DMS53 treated with DMSO at 0.1 percent for 48 hours (cell line): ENCODE measurements around the gene MID2.
"Not testable (repeated sequence)": the region's sequence is repeated elsewhere in the genome, so short reads cannot be mapped to it uniquely, and the experiment has no call there.

Source experiments
- DNase-seq: peaks from one replicate; lab custom pipeline; 2025; ENCODE audit not compliant: unreplicated experiment; lab: John Stamatoyannopoulos, UW

MID2 gene

DNA sequence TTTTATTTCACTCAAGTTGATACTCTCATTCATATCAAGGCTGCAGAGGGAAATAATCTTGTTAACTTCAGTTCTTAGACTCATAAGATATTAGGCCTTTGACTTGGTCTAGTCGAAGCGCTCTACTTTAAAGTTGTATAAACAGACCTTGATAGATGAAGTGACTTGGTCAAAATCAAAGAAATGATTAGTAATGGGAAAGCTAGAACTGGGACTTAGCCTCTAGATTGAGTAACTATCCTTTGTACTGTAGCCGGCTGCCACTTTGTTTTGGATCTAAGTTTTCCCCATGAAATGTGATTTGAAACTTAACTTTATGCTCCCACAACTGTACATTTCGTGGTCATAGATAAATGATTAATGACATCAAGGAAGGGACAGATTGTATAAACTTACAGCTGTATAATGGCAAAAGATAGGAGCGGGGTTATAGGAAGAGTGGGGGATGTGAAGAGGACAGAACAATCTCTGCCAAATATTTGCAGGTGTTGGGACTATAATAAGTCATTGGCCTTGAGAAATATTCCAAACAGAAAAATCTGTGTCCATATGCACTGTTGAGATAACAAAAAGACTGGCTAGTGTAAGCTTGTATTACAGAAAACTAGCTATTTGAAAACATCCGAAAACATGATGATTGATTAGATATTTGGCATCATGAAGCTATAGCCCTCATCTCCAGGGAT is 17.2 kb downstream of the MID2 start:
- no peak for DNase-seq

- no peak for DNase-seq
Measured at GRCh38 chrX:107845625-107846024, 20.0 kb downstream of the MID2 start.

GRCh38 chrX:107848591-107848990 is 22.9 kb downstream of the MID2 start:
- DNase-seq = no peak

DNA sequence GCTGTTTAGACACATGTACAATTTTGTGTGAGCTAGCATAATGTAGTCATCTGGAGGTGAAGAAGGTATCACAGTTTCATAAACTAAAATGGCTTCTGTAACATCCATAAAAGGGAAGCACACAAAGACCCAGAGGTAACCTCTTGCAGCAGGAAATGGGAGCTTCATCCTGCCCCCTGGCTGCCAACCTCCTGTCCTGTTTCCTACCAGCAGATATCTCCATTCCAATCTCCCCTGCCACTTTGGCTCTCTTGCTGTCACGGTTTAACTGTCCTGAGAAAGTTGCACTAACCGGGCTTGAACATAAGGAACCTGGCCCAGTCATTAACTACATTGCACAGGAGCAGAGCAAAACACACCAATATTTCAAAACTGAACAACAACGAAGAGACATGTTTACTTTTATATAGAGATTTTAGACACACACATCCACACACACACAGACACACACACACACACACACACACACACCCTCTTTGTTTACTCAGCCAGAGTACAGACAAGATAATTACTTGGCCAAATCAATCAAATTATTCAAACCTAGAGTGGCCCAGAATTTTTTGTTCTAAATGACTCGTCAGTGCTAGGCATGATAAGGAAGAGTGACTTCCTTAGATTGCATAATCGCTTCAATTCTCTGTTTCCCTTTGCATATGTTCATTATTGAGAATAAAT is 24.2 kb downstream of the MID2 start:
- no peak for DNase-seq

- no peak for DNase-seq
Measured at GRCh38 chrX:107850422-107850765, 24.7 kb downstream of the MID2 start.

- no peak for DNase-seq
Measured at GRCh38 chrX:107851215-107851614, 25.5 kb downstream of the MID2 start.

DNA sequence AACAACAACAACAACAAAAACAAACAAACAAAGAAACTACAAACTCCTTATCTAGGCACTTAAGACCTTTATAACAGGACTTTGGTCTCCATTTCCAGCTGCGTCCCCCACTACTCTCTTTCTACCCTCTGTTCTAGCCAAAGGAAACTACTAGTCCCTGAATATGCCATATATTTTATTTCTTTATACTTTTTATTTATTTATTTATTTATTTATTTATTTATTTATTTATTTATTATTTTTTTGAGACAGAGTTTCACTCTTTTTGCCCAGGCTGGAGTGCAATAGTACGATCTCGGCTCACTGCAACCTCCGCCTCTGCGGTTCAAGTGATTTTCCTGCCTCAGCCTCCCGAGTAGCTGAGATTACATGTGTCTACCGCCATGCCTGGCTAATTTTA is 26.0 kb downstream of the MID2 start:
- DNase-seq = not testable (repeated sequence)

- DNase-seq = no peak
Measured at GRCh38 chrX:107856289-107856688, 30.6 kb downstream of the MID2 start.

DNA sequence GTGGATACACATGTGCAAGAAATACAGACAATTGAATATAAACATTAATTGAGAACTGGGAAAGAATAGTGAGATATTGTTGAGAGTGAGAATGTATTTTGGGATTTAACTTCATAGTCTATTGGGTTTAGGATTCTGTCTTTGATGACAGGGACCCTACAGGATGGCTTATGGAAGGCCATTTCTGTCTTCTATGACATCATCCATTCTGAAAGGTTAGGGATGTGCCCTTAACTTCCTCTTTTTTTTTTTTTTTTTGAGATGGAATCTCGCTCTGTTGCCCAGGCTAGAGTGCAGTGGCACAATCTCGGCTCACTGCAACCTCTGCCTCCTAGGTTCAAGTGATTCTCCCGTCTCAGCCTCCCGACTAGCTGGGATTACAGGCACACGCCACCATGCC is 31.4 kb downstream of the MID2 start:
- not testable (repeated sequence) for DNase-seq

GRCh38 chrX:107857837-107858236 is 32.2 kb downstream of the MID2 start:
- peak; percentile 6 for DNase-seq

DNA sequence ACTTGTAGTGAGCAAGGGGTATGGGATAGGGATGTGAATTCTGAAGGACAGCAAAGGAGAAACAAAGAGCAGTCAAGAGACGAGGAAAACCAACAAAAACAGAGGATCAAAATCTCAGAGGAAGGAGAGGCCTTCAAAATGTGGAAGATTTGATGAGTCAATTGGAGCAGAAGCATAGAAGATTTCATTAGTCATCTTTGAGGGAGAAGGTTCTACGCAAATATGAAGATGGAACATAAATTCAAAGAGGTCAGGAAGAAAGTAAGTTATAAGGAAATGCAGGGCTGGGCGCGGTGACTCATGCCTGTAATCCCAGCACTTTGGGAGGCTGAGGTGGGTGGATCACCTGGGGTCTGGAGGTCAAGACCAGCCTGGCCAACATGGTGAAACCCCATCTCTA is 35.4 kb downstream of the MID2 start:
- no peak for DNase-seq

GRCh38 chrX:107871136-107871535 is 45.5 kb downstream of the MID2 start:
- DNase-seq = no peak

DNA sequence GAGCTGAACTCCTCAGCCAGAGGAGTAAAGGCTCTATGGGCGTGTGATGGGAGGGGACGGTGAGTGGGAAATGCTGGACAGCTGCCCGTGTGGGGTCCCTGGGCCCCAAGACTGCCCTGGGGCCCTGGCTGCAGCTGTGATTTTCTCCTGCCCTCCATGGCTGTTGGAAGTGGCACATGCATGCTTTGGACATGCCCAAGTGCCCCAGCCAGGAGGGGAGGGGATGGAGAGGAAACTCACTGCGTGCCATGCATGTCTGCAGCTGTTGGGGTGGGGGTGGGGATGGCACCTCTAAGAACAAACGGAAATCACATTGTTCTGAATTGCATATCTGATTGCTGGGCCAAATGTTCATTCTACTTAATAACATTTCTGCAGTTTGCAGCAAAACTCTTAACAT is 52.4 kb downstream of the MID2 start:
- no peak for DNase-seq

DNA sequence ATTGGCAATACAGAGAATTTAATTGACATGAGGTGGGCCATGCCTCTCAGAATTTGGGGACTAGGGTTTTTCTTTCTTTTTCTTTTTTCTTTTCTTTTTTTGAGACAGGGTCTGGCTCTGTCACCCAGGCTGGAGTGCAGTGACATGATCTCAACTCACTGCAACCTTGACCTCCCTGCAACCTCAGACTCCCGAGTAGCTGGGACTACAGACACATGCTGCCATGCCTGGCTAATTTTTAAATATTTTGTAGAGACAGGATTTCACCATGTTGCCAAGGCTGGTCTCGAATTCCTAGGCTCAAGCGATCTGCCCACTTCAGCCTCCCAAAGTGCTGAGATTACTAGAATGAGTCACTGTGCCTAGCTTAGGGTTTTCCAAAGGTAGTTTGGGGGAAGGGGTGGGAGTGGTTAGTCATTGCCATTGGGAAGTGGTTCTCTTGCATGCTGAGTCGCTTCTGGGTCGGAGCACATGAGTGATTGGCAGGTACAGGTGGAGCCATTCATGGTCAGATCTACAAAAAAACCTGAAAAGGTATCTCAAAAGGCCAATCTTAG is 54.5 kb downstream of the MID2 start:
- DNase-seq = no peak

DNA sequence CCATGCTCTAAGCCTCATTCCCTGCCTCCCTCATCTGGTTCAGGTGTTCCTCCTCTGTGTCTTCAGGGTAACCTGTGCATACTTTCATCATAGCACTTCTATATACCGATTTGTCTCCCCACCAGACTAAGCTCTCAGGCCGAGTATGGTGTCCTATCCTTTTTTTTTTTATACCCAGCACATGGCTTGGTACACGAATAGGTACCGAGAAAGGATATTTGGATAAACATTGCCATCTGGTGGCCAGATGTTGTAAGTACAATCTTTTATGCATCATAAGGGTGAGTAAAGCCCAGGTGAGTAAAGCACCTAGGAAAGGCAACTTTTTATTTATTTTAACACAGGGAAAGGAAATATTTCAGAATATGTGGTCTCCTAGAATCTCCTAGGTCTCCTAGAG is 68.4 kb downstream of the MID2 start:
- DNase-seq = peak; percentile 66

- no peak for DNase-seq
Measured at GRCh38 chrX:107902721-107903120, 77.1 kb downstream of the MID2 start.

- DNase-seq = no peak
Measured at GRCh38 chrX:107905366-107905765, 79.7 kb downstream of the MID2 start.

DNA sequence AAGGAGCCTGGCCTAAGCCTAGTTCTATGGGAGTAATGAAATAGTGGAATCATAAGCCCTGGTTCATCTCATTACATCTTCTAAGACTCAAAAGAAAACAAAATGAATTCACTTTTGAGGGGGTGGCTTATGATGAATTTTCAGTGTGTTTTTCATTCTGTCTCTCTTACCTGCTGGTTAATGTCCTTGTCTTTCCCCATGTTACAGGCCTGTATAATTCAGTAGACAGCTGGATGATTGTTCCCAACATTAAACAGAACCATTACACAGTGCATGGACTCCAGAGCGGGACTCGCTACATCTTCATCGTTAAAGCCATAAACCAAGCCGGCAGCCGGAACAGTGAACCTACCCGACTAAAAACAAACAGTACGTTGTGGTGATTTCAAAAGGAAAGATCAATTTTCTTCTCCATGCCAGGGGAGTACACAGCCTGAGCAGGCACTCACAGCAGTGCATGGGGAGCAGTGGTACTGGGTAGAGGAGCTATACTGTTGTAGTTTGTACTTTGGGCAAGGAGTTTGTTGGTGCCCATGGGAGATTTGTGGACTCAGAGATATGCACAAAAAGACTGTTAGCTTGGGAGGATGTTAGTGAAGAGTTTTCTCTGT is 98.6 kb downstream of the MID2 start:
- DNase-seq = no peak

DNA sequence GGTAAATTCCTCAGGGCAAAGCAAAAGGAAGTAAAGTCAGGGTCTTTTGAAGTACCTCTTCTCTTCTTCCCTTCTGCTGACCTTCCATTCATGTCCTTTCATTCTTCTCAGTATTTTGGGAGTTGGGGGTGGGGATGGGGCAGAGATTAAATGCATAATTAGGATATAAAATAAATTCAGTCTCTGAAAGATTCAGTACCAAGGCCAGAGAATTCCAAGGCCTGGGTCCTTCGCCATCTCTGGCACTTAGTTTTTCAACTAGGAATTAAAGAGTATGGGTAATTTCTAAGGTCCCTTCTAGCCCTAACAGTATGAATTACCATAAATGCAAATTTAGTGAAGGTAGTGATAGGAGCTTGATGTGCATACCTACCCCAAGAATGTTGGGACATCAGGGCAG is 108.6 kb downstream of the MID2 start:
- DNase-seq = no peak

GRCh38 chrX:107935200-107935599 is 109.5 kb downstream of the MID2 start:
- DNase-seq = no peak

DNA sequence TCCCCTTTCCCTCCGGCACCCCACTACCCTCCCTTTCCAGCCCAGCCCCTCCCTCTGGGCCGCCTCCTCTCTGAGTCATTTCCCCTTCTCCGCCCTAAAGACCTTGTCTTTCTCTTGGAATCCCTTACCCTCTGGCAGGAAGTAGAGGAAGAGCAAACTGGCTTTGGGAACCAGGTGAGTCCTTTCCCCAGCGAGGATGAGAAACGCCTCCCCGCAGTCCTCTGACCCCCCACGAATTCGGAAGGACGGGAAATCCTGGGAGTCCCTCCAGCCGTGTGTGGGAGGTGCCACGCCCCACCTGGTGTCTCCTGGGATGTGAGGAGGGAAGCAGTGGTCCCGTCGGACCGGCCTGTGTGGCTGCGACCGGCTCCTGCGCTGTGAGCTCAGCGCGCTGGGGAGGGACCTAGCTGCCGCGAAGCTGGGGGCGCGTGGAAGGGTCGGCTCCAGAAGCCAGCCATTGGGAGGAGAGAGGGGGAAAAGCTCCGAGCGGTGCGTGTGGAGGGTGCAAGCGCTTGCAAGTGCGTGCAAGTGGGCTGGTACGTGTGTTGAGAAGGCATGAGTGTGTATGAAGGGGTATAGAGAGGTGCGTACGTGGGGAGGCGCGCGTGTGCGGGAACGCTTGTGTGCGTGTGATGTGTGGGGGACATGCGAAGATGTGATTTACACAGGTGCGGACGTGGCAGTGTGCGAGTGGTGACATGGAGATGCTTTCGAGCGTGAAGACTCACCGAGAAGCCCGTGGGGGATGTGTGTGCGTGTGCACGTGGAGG is 110.2 kb downstream of the MID2 start:
- peak; percentile 24 for DNase-seq

- DNase-seq = no peak
Measured at GRCh38 chrX:107936434-107936730, 110.7 kb downstream of the MID2 start.
